ENCODE data around the gene CORO2A. TPM values are rescaled to one million over a fixed set of nuclear protein-coding genes. Genes with fewer than 3 reads are reported as not detected.

CORO2A gene
- total RNA-seq, 2 experiments from 2014 or later = 9.2 TPM

DNA sequence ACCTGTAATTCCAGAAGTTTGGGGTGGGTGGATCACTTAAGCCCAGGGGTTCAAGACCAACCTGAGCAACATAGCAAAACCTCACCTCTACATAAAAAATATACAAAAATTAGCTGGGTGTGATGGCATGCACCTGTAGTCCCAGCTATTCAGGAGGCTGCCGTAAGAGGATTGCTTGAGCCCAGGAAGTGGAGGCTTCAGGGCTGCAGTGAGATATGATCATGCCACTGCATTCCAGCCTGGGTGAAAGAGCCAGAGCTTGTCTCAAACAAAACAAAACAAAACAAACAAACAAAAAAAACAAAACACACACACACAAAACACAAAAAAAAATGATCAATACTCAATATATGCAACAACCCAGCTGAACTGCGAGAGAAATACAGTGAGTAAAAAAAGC lies 44.0 kb downstream of the CORO2A start:
- no peak for DNase-seq
- Mint-ChIP-seq H3K36me3 (ENCODE audit: low read depth) (no peaks in the 10 kb centered on the region), H3K27ac (no peak overlapping the region), H3K27me3 (ENCODE audit: low read depth) (no peaks in the 10 kb centered on the region), H3K4me1 (ENCODE audit: low read depth) (peaks cover 3% of the 10 kb centered on the region), H3K9me3 (ENCODE audit: insufficient read depth) (no peaks in the 10 kb centered on the region), H3K4me3 (no peak overlapping the region)
- ChIA-PET POLR2A (interaction anchor here (0.6 kb wide), 1 partner anchor 26 kb away, joined by 3 read pairs; no protein-coding TSS in a partner anchor), CTCF (interaction anchor here (0.6 kb wide), 1 partner anchor 549 kb away, joined by 4 read pairs; no protein-coding TSS in a partner anchor)
- no peak for ATAC-seq

DNA sequence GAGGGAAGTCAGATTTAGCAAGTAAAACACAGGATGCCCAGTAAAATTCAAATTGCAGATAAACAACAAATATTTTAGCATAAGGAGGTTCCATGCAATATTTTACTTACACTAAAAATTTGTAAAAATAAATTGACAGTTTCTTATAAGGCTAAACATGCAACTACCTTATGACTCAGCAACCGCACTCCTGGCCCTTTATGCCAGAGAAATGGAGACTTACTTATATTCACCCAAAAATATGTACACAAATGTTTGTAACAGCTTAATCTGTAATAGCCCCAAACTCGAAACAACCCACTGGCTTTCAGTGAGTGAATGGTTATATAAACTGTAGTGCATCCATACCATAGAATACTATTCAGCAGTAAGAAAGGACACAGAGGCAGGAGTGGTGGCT lies 44.9 kb downstream of the CORO2A start:
- no peak overlapping the region for H3K4me3 Mint-ChIP-seq
- H3K4me1 Mint-ChIP-seq (ENCODE audit: low read depth) = peaks cover 3% of the 10 kb centered on the region
- ChIA-PET POLR2A (no interaction called here), CTCF (no interaction called here)
- ATAC-seq (no peak), DNase-seq (no peak)
- H3K36me3 Mint-ChIP-seq (ENCODE audit: low read depth) = no peaks in the 10 kb centered on the region
- no peak overlapping the region for H3K27ac Mint-ChIP-seq
- H3K9me3 Mint-ChIP-seq (ENCODE audit: insufficient read depth) = no peaks in the 10 kb centered on the region
- no peaks in the 10 kb centered on the region for H3K27me3 Mint-ChIP-seq (ENCODE audit: low read depth)

DNA sequence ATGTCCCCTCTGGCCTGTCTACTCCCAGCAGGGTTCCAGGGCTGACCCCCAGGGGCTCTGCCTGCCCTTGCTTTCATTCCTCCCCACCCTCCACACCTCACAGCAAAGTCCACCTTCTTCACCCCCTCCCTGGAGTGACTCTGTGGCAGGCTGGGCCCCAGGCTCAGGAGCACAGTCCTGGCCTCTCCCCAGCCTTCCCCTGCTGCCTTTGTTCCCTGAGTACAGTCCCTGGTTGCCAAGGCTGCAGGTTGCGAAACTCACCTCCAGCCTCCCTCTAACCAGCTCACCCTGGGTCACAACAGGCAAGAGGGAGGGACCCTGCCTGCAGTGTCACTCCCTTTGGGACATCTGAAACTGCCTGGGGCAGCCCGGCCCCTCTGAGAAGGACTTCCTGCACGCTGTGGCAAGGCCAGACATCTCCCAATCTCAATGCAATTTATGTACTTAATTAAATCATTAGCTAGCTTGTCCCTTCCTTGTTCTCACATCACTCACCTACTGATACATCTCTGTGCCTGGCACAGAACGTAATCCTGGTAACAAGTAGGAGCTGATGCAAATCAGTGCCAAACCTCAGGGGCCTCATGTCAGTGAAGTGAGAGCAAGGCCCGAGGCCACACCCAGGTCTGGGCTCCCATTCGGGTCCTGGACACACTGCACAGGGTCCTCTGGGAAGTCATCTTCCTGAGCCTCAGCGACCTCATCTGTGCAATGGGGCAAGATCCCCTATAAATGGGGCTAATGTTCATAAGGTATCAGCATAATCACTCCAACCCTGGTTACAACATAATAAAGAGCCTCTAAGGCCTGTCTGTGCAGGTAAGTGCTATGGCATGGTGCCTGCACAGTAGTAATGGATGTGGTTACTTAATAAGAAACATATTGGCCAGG lies 46.1 kb downstream of the CORO2A start:
- ATAC-seq = no peak
- no peak for DNase-seq
- no peak overlapping the region for H3K4me3 Mint-ChIP-seq
- H3K4me1 Mint-ChIP-seq (ENCODE audit: low read depth) = peaks cover 7% of the 10 kb centered on the region
- H3K27me3 Mint-ChIP-seq (ENCODE audit: low read depth) = no peaks in the 10 kb centered on the region
- H3K36me3 Mint-ChIP-seq (ENCODE audit: low read depth) = no peaks in the 10 kb centered on the region
- peak overlapping the region; percentile 20 for H3K27ac Mint-ChIP-seq
- CTCF ChIA-PET = no interaction called here
- POLR2A ChIA-PET = no interaction called here
- no peaks in the 10 kb centered on the region for H3K9me3 Mint-ChIP-seq (ENCODE audit: insufficient read depth)

DNA sequence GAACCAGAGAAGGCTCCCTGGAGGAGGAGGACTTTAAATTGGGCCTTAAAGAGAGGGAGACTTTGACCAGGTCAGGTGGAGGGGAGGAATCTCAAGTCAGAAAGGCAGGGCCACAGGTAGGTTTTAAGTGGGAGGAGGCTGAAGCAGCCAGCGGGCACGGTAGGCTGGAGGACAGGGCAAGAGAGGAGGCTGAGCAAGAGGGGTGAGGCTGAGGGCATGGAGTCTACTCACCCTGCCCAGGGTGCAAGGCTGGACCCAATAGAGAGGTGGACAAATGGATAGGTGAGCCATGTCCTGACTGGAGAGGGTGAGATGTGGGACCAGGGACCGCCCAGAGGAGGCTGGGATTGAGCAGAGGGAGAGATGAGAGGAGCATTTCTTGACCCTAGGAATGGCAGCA lies 47.8 kb downstream of the CORO2A start:
- Mint-ChIP-seq H3K27me3 (ENCODE audit: low read depth) (no peaks in the 10 kb centered on the region), H3K27ac (no peak overlapping the region), H3K4me3 (no peak overlapping the region), H3K4me1 (ENCODE audit: low read depth) (peaks cover 7% of the 10 kb centered on the region), H3K36me3 (ENCODE audit: low read depth) (no peaks in the 10 kb centered on the region), H3K9me3 (ENCODE audit: insufficient read depth) (no peaks in the 10 kb centered on the region)
- DNase-seq (no peak), ATAC-seq (no peak)
- ChIA-PET CTCF (no interaction called here), POLR2A (no interaction called here)

DNA sequence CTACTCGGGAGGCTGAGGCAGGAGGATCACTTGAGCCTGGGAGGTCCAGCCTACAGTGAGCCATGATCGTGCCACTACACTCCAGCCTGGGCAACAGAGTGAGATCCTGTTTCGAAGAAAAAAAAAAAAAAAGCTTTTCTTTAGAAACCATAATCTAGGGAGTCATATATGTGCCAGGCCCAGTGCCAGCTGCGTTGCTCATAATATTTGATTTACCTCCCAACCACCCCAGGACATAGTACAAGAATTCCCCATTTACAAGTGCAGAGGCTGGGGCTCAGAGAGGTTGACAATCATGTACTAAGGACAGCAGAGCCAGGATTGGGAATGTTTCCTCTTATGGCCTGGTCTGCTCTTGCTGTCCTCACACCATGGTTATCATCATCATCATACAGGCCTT lies 48.4 kb downstream of the CORO2A start:
- no peaks in the 10 kb centered on the region for H3K27me3 Mint-ChIP-seq (ENCODE audit: low read depth)
- H3K27ac Mint-ChIP-seq = no peak overlapping the region
- DNase-seq = no peak
- CTCF ChIA-PET = no interaction called here
- peaks cover 7% of the 10 kb centered on the region for H3K4me1 Mint-ChIP-seq (ENCODE audit: low read depth)
- H3K4me3 Mint-ChIP-seq = no peak overlapping the region
- no peaks in the 10 kb centered on the region for H3K9me3 Mint-ChIP-seq (ENCODE audit: insufficient read depth)
- ATAC-seq = no peak
- POLR2A ChIA-PET = no interaction called here
- no peaks in the 10 kb centered on the region for H3K36me3 Mint-ChIP-seq (ENCODE audit: low read depth)

DNA sequence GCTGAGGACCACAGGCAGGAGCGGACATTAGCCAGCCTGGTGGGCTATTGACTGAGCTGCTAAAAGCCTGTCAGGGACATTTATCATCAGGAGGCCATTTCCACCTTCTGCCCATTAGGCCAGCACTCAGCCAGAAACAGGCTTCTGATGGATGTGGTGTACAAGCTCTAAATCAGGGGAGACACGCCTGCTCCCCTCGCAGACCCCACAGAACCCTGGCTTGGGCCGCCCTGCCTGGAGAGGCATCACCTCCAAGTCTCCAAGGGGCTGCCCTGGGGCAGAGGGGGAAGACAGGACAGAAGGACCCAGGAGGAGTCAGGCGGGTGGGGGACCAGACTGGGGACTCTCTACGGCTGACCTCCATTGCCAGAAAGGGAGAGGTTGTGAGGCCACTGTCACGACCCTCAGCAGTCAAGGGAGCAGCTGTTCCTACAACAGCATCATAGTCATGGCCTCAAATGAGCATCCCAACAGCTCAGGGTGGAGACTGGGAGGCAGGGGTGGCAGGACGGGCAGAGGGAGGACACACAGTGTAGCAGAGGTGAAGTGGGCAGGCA lies 49.4 kb downstream of the CORO2A start:
- no peaks in the 10 kb centered on the region for H3K27me3 Mint-ChIP-seq (ENCODE audit: low read depth)
- no peaks in the 10 kb centered on the region for H3K36me3 Mint-ChIP-seq (ENCODE audit: low read depth)
- no peak overlapping the region for H3K27ac Mint-ChIP-seq
- ChIA-PET POLR2A (no interaction called here), CTCF (interaction anchor here (0.9 kb wide), 1 partner anchor 53 kb away, joined by 3 read pairs; no protein-coding TSS in a partner anchor)
- no peaks in the 10 kb centered on the region for H3K9me3 Mint-ChIP-seq (ENCODE audit: insufficient read depth)
- H3K4me1 Mint-ChIP-seq (ENCODE audit: low read depth) = peaks cover 7% of the 10 kb centered on the region
- no peak for DNase-seq
- no peak overlapping the region for H3K4me3 Mint-ChIP-seq
- peak; percentile 11 for ATAC-seq

DNA sequence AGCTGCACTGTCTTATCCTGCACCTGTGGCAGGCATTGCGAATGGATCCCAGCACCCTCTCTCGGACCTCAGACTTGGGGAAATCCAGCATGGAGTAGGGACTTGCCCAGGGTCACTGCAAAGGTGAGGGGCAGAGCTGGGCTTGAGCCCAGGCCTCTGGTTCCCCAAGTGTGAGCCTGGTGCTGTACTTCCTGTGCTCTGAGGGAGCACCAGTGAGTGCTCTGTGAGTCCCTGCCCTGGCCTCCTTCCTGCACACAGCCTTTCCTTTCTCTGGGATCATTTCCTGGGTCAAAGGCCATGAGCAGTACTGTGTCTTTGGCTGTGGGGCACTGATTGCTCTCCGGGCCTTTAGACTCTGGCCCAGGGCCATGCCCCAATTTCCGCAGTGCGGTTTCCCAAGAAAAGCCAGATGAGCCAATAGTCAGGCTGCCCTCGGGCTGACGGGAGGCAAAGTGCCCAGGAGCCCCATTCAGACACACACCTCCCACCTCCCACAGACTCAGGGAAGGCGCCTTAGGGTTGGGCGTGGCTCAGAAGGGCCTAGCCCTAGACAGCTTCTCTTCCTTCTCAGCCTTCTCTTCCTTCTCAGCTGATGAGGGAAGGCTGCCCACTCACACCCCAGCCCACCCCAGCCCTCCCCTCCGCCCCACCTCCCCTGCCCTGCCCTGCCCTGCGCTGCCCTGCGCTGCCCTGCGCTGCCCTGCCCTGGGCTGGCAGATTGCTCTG lies 50.1 kb downstream of the CORO2A start:
- no peak for ATAC-seq
- H3K27ac Mint-ChIP-seq = no peak overlapping the region
- H3K9me3 Mint-ChIP-seq (ENCODE audit: insufficient read depth) = no peaks in the 10 kb centered on the region
- no peak overlapping the region for H3K4me3 Mint-ChIP-seq
- POLR2A ChIA-PET = interaction anchor here (0.7 kb wide), 1 partner anchor 24 kb away, joined by 3 read pairs; no protein-coding TSS in a partner anchor
- DNase-seq = no peak
- CTCF ChIA-PET = interaction anchor here (0.8 to 0.9 kb wide), 3 partner anchors 52 to 107 kb away, joined by 3 read pairs; no protein-coding TSS in a partner anchor
- H3K36me3 Mint-ChIP-seq (ENCODE audit: low read depth) = no peaks in the 10 kb centered on the region
- peaks cover 7% of the 10 kb centered on the region for H3K4me1 Mint-ChIP-seq (ENCODE audit: low read depth)
- no peaks in the 10 kb centered on the region for H3K27me3 Mint-ChIP-seq (ENCODE audit: low read depth)

DNA sequence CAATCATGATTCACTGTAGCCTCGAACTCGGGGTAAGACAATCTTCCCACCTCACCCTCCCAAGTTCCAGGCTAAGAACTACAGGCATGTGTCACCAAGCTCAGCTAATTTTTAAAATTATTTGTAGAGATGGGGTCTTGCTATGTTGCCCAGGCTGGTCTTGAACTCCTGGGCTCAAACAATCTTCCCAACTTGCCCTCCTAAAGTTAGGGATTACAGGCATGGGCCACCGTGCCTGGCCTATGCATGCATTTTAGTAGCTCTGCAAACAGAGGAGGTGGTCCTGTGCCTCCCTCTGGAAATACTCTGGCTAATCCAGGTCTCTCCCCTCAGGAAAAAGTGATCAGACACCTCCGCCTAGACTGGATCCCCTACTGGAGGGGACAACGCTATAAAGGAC lies 51.9 kb downstream of the CORO2A start:
- Mint-ChIP-seq H3K27ac (no peak overlapping the region), H3K27me3 (ENCODE audit: low read depth) (no peaks in the 10 kb centered on the region), H3K4me3 (no peak overlapping the region)

DNA sequence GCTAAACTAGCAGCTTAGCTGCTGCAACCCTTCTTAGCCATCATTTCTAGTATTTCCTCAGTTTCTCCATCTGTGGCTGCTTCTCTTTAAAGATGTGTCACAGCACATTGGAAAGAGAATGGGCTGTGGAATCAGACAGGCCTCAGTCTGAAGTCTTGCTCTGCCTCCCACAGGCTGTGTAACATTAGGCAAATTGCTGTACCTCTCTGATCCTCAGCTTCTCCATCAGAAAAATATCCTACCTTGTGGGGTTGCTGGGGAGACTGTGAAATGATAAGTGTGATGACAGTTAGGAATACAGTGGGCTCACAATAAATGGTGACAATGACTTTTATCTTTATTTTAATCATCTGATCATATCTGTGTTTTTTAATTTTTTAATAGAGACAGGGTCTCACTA lies 55.9 kb downstream of the CORO2A start:
- no peak for DNase-seq
- H3K36me3 Mint-ChIP-seq (ENCODE audit: low read depth) = no peaks in the 10 kb centered on the region
- ChIA-PET POLR2A (no interaction called here), CTCF (interaction anchor here (1.6 kb wide), 1 partner anchor 69 kb away, joined by 4 read pairs; no protein-coding TSS in a partner anchor)
- H3K4me3 Mint-ChIP-seq = no peak overlapping the region
- no peak for ATAC-seq
- no peak overlapping the region for H3K27ac Mint-ChIP-seq
- no peaks in the 10 kb centered on the region for H3K9me3 Mint-ChIP-seq (ENCODE audit: insufficient read depth)
- peaks cover 7% of the 10 kb centered on the region for H3K4me1 Mint-ChIP-seq (ENCODE audit: low read depth)
- H3K27me3 Mint-ChIP-seq (ENCODE audit: low read depth) = no peaks in the 10 kb centered on the region

More for the DNA sequence above, 51.9 kb downstream of the CORO2A start:
- DNase-seq = no peak
- Mint-ChIP-seq H3K36me3 (ENCODE audit: low read depth) (no peaks in the 10 kb centered on the region), H3K9me3 (ENCODE audit: insufficient read depth) (no peaks in the 10 kb centered on the region), H3K4me1 (ENCODE audit: low read depth) (peaks cover 4% of the 10 kb centered on the region)
- no peak for ATAC-seq
- ChIA-PET CTCF (no interaction called here), POLR2A (no interaction called here)

DNA sequence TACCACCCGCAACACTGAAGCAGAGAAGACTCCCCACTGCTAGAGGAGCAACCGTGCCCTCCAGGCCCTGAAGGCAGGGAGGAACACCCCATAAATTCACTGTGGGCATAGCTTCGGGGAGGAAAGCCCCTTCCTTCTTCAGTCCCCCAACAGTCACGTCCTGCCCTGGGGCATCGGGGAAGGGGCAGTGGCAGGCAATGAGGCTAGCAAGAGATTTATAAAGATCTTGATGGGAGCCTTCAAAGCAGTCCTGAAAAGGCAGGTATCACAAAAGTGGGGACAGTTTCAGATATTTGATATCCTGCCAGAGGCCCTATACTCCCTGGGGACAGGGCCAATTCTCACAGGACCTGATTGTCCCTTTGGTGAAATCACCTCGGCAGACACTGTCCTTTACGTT lies 56.5 kb downstream of the CORO2A start:
- CTCF ChIA-PET = no interaction called here
- Mint-ChIP-seq H3K27me3 (ENCODE audit: low read depth) (no peaks in the 10 kb centered on the region), H3K4me3 (no peak overlapping the region), H3K27ac (no peak overlapping the region), H3K36me3 (ENCODE audit: low read depth) (no peaks in the 10 kb centered on the region), H3K9me3 (ENCODE audit: insufficient read depth) (no peaks in the 10 kb centered on the region), H3K4me1 (ENCODE audit: low read depth) (peaks cover 7% of the 10 kb centered on the region)
- ATAC-seq (no peak), DNase-seq (no peak)
- POLR2A ChIA-PET = no interaction called here

DNA sequence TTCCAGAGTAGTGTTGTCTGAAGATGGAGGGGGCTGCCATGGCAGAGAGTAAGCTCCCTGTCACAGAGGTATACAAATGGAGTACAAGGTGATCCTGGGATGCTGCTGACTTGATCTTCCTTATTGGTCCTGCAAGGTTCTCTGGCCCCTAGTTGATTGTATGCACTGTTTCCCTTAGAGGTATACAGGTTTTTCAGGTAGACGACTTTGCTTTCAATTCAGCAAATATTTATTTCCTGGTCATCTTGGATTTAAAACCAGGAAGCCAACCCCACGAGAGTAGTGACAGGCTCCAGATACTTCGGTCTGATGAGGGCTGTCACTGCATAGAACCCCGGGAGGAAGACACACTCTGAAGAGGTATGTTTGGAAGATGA lies 56.9 kb downstream of the CORO2A start:
- H3K27ac Mint-ChIP-seq = no peak overlapping the region
- H3K4me3 Mint-ChIP-seq = no peak overlapping the region
- no peaks in the 10 kb centered on the region for H3K9me3 Mint-ChIP-seq (ENCODE audit: insufficient read depth)
- no peaks in the 10 kb centered on the region for H3K36me3 Mint-ChIP-seq (ENCODE audit: low read depth)
- H3K4me1 Mint-ChIP-seq (ENCODE audit: low read depth) = peaks cover 7% of the 10 kb centered on the region
- ChIA-PET POLR2A (interaction anchor here (0.8 kb wide), 1 partner anchor 16 kb away, joined by 3 read pairs; no protein-coding TSS in a partner anchor), CTCF (no interaction called here)
- DNase-seq (no peak), ATAC-seq (no peak)
- H3K27me3 Mint-ChIP-seq (ENCODE audit: low read depth) = no peaks in the 10 kb centered on the region
